ENCODE data around the gene USP17L25.
"Not testable (repeated sequence)": the region's sequence is repeated elsewhere in the genome, so short reads cannot be mapped to it uniquely, and the experiment has no call there.

USP17L25 gene

DNA sequence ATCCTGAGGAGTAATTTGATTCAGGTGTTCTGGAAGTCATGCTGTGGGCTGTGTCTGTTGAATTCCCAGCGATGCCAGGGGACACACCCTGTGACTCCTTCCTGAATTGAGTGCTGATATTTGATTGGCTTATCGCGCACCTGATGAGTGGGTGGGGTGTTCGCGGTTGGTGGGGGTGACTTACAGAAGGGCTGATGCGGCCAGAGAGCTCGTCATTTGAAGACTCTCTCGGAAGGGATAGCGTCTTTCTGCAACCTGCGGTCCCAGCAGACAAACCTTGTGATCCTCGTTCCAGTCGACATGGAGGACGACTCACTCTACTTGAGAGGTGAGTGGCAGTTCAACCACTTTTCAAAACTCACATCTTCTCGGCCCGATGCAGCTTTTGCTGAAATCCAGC, at the start of gene USP17L25:
USP17L25 (plus strand) TSS at position 301 of the 400 bp plus-strand sequence; CDS start at position 301, 0 bp downstream.
- DNase-seq (ENCODE audit: low read depth) = not testable (repeated sequence)

DNA sequence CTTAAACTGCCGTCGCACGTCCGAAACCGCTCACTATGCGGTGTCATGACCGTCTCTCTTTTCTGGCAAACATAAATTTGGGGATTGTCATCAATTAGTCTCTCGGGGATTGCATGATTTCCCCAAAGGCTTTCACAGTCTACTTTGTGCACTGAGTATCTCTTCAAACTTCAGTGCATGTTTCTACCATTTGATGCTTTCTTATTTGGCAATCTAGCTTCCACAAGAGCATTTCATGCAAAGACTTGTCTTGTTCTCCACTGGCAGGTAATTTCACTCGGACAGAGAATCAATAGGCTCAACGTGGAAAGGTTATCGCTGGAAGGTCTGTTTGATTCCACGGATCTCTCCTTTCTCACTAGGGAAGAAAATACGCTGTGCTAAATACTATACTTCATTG, 5.5 kb upstream of the USP17L25 start:
- not testable (repeated sequence) for DNase-seq (ENCODE audit: low read depth)

- DNase-seq (ENCODE audit: low read depth) = not testable (repeated sequence)
Observed at GRCh38 chr4:9324865-9325264, 4.8 kb upstream of the USP17L25 start, which contains the start of gene USP17L24. Gene USP17L24 (plus strand): TSS chr4:9325165. CDS start chr4:9325165, 0 bp downstream.

DNA sequence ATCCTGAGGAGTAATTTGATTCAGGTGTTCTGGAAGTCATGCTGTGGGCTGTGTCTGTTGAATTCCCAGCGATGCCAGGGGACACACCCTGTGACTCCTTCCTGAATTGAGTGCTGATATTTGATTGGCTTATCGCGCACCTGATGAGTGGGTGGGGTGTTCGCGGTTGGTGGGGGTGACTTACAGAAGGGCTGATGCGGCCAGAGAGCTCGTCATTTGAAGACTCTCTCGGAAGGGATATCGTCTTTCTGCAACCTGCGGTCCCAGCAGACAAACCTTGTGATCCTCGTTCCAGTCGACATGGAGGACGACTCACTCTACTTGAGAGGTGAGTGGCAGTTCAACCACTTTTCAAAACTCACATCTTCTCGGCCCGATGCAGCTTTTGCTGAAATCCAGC, 4.6 kb downstream of the USP17L25 start, which contains the start of gene USP17L26:
USP17L26 (plus strand) TSS at position 301 of the 400 bp plus-strand sequence; CDS start at position 301, 0 bp downstream.
- not testable (repeated sequence) for DNase-seq (ENCODE audit: low read depth)

- not testable (repeated sequence) for DNase-seq (ENCODE audit: low read depth)
Observed at GRCh38 chr4:9339103-9339502, 9.4 kb downstream of the USP17L25 start, which contains the start of gene USP17L5. Gene USP17L5 (plus strand): TSS chr4:9339403. CDS start chr4:9339403, 0 bp downstream.

GRCh38 chr4:9343848-9344247, 14.1 kb downstream of the USP17L25 start, which contains the start of gene USP17L27:
Gene USP17L27 (plus strand): TSS chr4:9344148. CDS start chr4:9344148, 0 bp downstream.
- DNase-seq (ENCODE audit: low read depth) = not testable (repeated sequence)

DNA sequence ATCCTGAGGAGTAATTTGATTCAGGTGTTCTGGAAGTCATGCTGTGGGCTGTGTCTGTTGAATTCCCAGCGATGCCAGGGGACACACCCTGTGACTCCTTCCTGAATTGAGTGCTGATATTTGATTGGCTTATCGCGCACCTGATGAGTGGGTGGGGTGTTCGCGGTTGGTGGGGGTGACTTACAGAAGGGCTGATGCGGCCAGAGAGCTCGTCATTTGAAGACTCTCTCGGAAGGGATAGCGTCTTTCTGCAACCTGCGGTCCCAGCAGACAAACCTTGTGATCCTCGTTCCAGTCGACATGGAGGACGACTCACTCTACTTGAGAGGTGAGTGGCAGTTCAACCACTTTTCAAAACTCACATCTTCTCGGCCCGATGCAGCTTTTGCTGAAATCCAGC, 18.9 kb downstream of the USP17L25 start, which contains the start of gene USP17L28:
USP17L28 (plus strand) TSS at position 301 of the 400 bp plus-strand sequence; CDS start at position 301, 0 bp downstream.
- DNase-seq (ENCODE audit: low read depth) = not testable (repeated sequence)

- DNase-seq (ENCODE audit: low read depth) = not testable (repeated sequence)
Observed at GRCh38 chr4:9350866-9351265, 21.2 kb downstream of the USP17L25 start.

DNA sequence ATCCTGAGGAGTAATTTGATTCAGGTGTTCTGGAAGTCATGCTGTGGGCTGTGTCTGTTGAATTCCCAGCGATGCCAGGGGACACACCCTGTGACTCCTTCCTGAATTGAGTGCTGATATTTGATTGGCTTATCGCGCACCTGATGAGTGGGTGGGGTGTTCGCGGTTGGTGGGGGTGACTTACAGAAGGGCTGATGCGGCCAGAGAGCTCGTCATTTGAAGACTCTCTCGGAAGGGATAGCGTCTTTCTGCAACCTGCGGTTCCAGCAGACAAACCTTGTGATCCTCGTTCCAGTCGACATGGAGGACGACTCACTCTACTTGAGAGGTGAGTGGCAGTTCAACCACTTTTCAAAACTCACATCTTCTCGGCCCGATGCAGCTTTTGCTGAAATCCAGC, 23.6 kb downstream of the USP17L25 start, which contains the start of gene USP17L29:
USP17L29 (plus strand) TSS at position 301 of the 400 bp plus-strand sequence; CDS start at position 301, 0 bp downstream.
- not testable (repeated sequence) for DNase-seq (ENCODE audit: low read depth)

DNA sequence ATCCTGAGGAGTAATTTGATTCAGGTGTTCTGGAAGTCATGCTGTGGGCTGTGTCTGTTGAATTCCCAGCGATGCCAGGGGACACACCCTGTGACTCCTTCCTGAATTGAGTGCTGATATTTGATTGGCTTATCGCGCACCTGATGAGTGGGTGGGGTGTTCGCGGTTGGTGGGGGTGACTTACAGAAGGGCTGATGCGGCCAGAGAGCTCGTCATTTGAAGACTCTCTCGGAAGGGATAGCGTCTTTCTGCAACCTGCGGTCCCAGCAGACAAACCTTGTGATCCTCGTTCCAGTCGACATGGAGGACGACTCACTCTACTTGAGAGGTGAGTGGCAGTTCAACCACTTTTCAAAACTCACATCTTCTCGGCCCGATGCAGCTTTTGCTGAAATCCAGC, 33.1 kb downstream of the USP17L25 start, which contains the start of gene USP17L30:
USP17L30 (plus strand) TSS at position 301 of the 400 bp plus-strand sequence; CDS start at position 301, 0 bp downstream.
- DNase-seq (ENCODE audit: low read depth) = not testable (repeated sequence)

DNA sequence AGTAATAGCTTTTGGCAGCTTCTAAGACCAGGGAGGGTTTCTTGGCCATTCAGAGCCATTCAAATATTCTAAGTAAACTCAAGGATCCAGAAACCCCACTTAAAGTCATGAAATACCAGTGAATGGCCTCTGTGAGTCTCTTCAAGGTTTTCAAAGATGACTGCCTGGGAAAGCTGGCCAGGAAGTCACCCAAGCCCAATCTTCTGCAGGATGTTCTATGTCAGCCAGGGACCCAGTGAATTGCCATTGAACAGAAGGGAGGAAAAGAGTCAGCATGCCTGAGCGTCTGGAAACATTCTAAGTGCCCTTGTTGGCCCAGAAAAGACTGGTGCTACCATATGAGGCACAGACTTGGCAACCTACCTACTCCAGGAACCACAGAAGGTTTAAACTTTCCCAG, 50.2 kb downstream of the USP17L25 start:
- DNase-seq (ENCODE audit: low read depth) = not testable (repeated sequence)

Measured in HS-27A (cell line).